ENCODE data around the gene PDPK1.

The PDPK1 gene

GRCh38 chr16:2507665-2508064, 30.2 kb upstream of the PDPK1 start:
- TF ChIP-seq CTCF (IDR thresholded peaks at IDR 0.05): no peak
- no peak for TF ChIP-seq ZFX (IDR thresholded peaks at IDR 0.05; ENCODE audit: borderline replicate concordance)
- no peak overlapping the region for H3K27ac ChIP-seq

GRCh38 chr16:2508722-2509400, 29.0 kb upstream of the PDPK1 start:
- no peak for TF ChIP-seq CTCF (IDR thresholded peaks at IDR 0.05)
- no peak for TF ChIP-seq ZFX (IDR thresholded peaks at IDR 0.05; ENCODE audit: borderline replicate concordance)
- no peak overlapping the region; the same call in 1 of the 2 replicates for H3K27ac ChIP-seq

GRCh38 chr16:2511128-2511800, 26.6 kb upstream of the PDPK1 start:
- peak overlapping the region; percentile 92 for H3K27ac ChIP-seq
- no peak for TF ChIP-seq CTCF (IDR thresholded peaks at IDR 0.05)
- TF ChIP-seq ZFX (IDR thresholded peaks at IDR 0.05; ENCODE audit: borderline replicate concordance): no peak

GRCh38 chr16:2511996-2512734, 25.7 kb upstream of the PDPK1 start:
- TF ChIP-seq CTCF (IDR thresholded peaks at IDR 0.05) (no peak), ZFX (IDR thresholded peaks at IDR 0.05; ENCODE audit: borderline replicate concordance) (no peak)
- peak overlapping the region; percentile 92 for H3K27ac ChIP-seq

GRCh38 chr16:2512735-2513404, 25.0 kb upstream of the PDPK1 start:
- H3K27ac ChIP-seq: peak overlapping the region; percentile 92
- TF ChIP-seq CTCF (IDR thresholded peaks at IDR 0.05) (peak; percentile 23; the same call in 1 of the 2 replicates), ZFX (IDR thresholded peaks at IDR 0.05; ENCODE audit: borderline replicate concordance) (no peak)

GRCh38 chr16:2513405-2514332, 24.2 kb upstream of the PDPK1 start, which contains the start of gene ATP6V0C:
TSS of gene ATP6V0C (plus strand) at chr16:2513952. CDS start at chr16:2514104, 152 bp downstream.
- H3K27ac ChIP-seq: peak within 1 kb of the TSS; percentile 92
- TF ChIP-seq CTCF (IDR thresholded peaks at IDR 0.05) (no peak), ZFX (IDR thresholded peaks at IDR 0.05; ENCODE audit: borderline replicate concordance) (no peak)
